HepG2 (cell line): ENCODE data around the gene C1orf141. TPM values are rescaled to one million over a fixed set of nuclear protein-coding genes. Genes with fewer than 3 reads are reported as not detected.
A peak's percentile ranks its signal among the peaks of the same experiment; 100 is the strongest.

Experiments used
- ATAC-seq: fragments of 200-7000 bp; cut with Tn5 transposase; 3 replicates; pipeline ENCODE4 v1.9.1; 2020; ENCODE audit warnings: mild to moderate bottlenecking, moderate library complexity
- BruUV-seq: library from RNA; stranded (reverse); fragments of 400-500 nt; replicated peaks from 2 replicates; lab custom pipeline; 2021; lab: Mats Ljungman, UMichigan
- CTCF ChIA-PET: fragments of 300-600 bp; formaldehyde crosslinking; extraction: SDS; loops from one replicate; lab custom pipeline; 2021; ENCODE audit warnings: low total read pairs, inconsistent platforms, low intra/inter-chr PET ratio; lab: Yijun Ruan, JAX
- POLR2A ChIA-PET: fragments of 350-600 bp; sonication (Branson Sonifier 250); formaldehyde crosslinking; loops from one replicate; lab custom pipeline; 2020; ENCODE audit warnings: antibody characterized with exemption, inconsistent platforms; lab: Yijun Ruan, JAX
- DNase-seq: peaks from one replicate; pipeline ENCODE4 v3.0.0-alpha.2; 2015; ENCODE audit warnings: low spot score
- FAIRE-seq: peaks from 3 replicates; lab custom pipeline; 2011; peaks lifted over from hg19 to GRCh38; lab: Jason Lieb, UNC
- H2AFZ ChIP-seq: one replicate; pipeline ENCODE4 v1.6.1; 2011; ENCODE audit warnings: low read length, inconsistent platforms
- H3K27ac ChIP-seq: fragments of 300-600 bp; 3 replicates; pipeline ENCODE4 v1.8.0; 2011; ENCODE audit warnings: mixed run types, mild to moderate bottlenecking, mixed read lengths, low read length, inconsistent platforms; ENCODE audit not compliant: insufficient read depth; ENCODE audit errors: extremely low read length
- H3K27me3 ChIP-seq, 2 experiments: fragments of 200-600 bp in 1 of 2; 2 replicates in 1 of 2; 3 replicates in 1 of 2; pipeline versions ENCODE4 v1.6.0 to v1.8.0; 2011; ENCODE audit warnings: low read length in 2 of 2, mild to moderate bottlenecking in 2 of 2, moderate library complexity in 2 of 2, inconsistent platforms in 1 of 2; ENCODE audit not compliant: insufficient read depth in 2 of 2, control insufficient read depth in 1 of 2
- H3K36me3 ChIP-seq, 2 experiments: fragments of 200-600 bp in 1 of 2; replicated peaks in 1 of 2; 2 replicates in 1 of 2; 3 replicates in 1 of 2; pipeline versions ENCODE4 v1.5.1 to v1.8.0; 2011; ENCODE audit warnings: low read length in 2 of 2, inconsistent platforms in 1 of 2; ENCODE audit not compliant: insufficient read depth in 2 of 2, control insufficient read depth in 1 of 2
- H3K4me1 ChIP-seq: 2 replicates; pipeline ENCODE4 v1.5.1; 2012; ENCODE audit warnings: low read length, inconsistent platforms; ENCODE audit not compliant: insufficient read depth
- H3K4me2 ChIP-seq: 2 replicates; pipeline ENCODE4 v1.6.0; 2011; ENCODE audit warnings: low read depth, low read length, inconsistent platforms
- H3K4me3 ChIP-seq, 3 experiments: fragments of 200-600 bp in 1 of 3; sonication (generic), shearing (Covaris generic) in 1 of 3; replicated peaks in 1 of 3; 2 replicates each; pipeline ENCODE4 v1.5.1; 2011 to 2016; ENCODE audit warnings: low read length in 3 of 3, inconsistent platforms in 2 of 3, low read depth in 2 of 3, mild to moderate bottlenecking in 2 of 3, control low read depth in 1 of 3, mixed read lengths in 1 of 3; ENCODE audit not compliant: insufficient read depth in 1 of 3
- H3K79me2 ChIP-seq: one replicate; pipeline ENCODE4 v1.6.1; 2011; ENCODE audit warnings: low read length, inconsistent platforms; ENCODE audit not compliant: insufficient read depth
- H3K9ac ChIP-seq: 2 replicates; pipeline ENCODE4 v1.6.0; 2011; ENCODE audit warnings: mild to moderate bottlenecking, low read depth, low read length, inconsistent platforms; ENCODE audit not compliant: insufficient read depth
- H3K9me3 ChIP-seq: 2 replicates; pipeline ENCODE4 v1.5.1; 2012; ENCODE audit warnings: mild to moderate bottlenecking, low read length
- H4K20me1 ChIP-seq: 2 replicates; pipeline ENCODE4 v1.6.0; 2011; ENCODE audit warnings: inconsistent platforms, mild to moderate bottlenecking, low read length, moderate library complexity; ENCODE audit not compliant: insufficient read depth
- ARNT2 ChIP-seq: sonication (generic); formaldehyde crosslinking; IDR thresholded peaks from 2 replicates; pipeline ENCODE4 v1.8.0; 2022; ENCODE audit warnings: mild to moderate bottlenecking, low read depth, missing genetic modification reagents, moderate library complexity
- E2F1 ChIP-seq: sonication (generic); formaldehyde crosslinking; IDR thresholded peaks from 2 replicates; pipeline ENCODE4 v1.5.0; 2020; ENCODE audit warnings: missing genetic modification reagents
- IRX3 ChIP-seq: sonication (generic); formaldehyde crosslinking; IDR thresholded peaks from 2 replicates; pipeline ENCODE4 v1.8.1; 2023; ENCODE audit warnings: mild to moderate bottlenecking, low read depth, missing genetic modification reagents, borderline replicate concordance
- KDM5B ChIP-seq: sonication (generic); formaldehyde crosslinking; IDR thresholded peaks from 2 replicates; pipeline ENCODE4 v1.4.0; 2020; ENCODE audit warnings: missing genetic modification reagents, mild to moderate bottlenecking, borderline replicate concordance
- KLF15 ChIP-seq: sonication (generic); formaldehyde crosslinking; IDR thresholded peaks from 2 replicates; pipeline ENCODE4 v1.8.1; 2023; ENCODE audit warnings: borderline replicate concordance, mild to moderate bottlenecking, inconsistent platforms, missing genetic modification reagents, mixed read lengths
- KMT2A ChIP-seq: sonication (generic); formaldehyde crosslinking; IDR thresholded peaks from 2 replicates; pipeline ENCODE4 v1.4.0; 2020; ENCODE audit warnings: missing genetic modification reagents
- NAIF1 ChIP-seq: sonication (generic); formaldehyde crosslinking; IDR thresholded peaks from 2 replicates; pipeline ENCODE4 v1.5.0; 2020; ENCODE audit warnings: mild to moderate bottlenecking, missing genetic modification reagents, borderline replicate concordance
- SIN3A ChIP-seq: IDR thresholded peaks from 2 replicates; pipeline ENCODE4 v1.6.1; 2011; ENCODE audit warnings: low read depth, mild to moderate bottlenecking, control low read depth, low read length, borderline replicate concordance
- SKI ChIP-seq: fragments of 450-650 bp; IDR thresholded peaks from one replicate; pipeline ENCODE4 v1.6.1; 2018; ENCODE audit warnings: mild to moderate bottlenecking; ENCODE audit not compliant: partially characterized antibody
- TFDP1 ChIP-seq: IDR thresholded peaks from 2 replicates; pipeline ENCODE4 v1.6.1; 2016; ENCODE audit warnings: missing compliant biosample characterization, missing genetic modification reagents, borderline replicate concordance
- ZBED4 ChIP-seq: sonication (generic); formaldehyde crosslinking; IDR thresholded peaks from 2 replicates; pipeline ENCODE4 v1.4.0; 2020; ENCODE audit warnings: missing genetic modification reagents, borderline replicate concordance
- ZFP82 ChIP-seq: sonication (generic); formaldehyde crosslinking; IDR thresholded peaks from 2 replicates; pipeline ENCODE4 v1.5.1; 2020; ENCODE audit warnings: mild to moderate bottlenecking, missing genetic modification reagents, borderline replicate concordance
- ZMYM4 ChIP-seq: sonication (generic); formaldehyde crosslinking; IDR thresholded peaks from 2 replicates; pipeline ENCODE4 v1.8.1; 2023; ENCODE audit warnings: mild to moderate bottlenecking, missing genetic modification reagents
- ZNF263 ChIP-seq: sonication (generic); formaldehyde crosslinking; IDR thresholded peaks from 2 replicates; pipeline ENCODE4 v1.4.0; 2020; ENCODE audit warnings: missing genetic modification reagents
- ZNF782 ChIP-seq: sonication (generic); formaldehyde crosslinking; IDR thresholded peaks from 2 replicates; pipeline ENCODE4 v1.4.0; 2020; ENCODE audit warnings: missing genetic modification reagents, mild to moderate bottlenecking, borderline replicate concordance
- ZSCAN20 ChIP-seq: sonication (generic); formaldehyde crosslinking; IDR thresholded peaks from 2 replicates; pipeline ENCODE4 v1.4.0; 2020; ENCODE audit warnings: missing genetic modification reagents, mild to moderate bottlenecking, borderline replicate concordance
- ZSCAN21 ChIP-seq: sonication (generic); formaldehyde crosslinking; IDR thresholded peaks from 2 replicates; pipeline ENCODE4 v1.8.0; 2022; ENCODE audit warnings: mild to moderate bottlenecking, missing genetic modification reagents, moderate library complexity, borderline replicate concordance
- WGBS: methylation state at CpG from one replicate; pipeline ENCODE4 v1.1.6; 2017; ENCODE audit warnings: low lambda C conversion rate; 5-methylcytosine and 5-hydroxymethylcytosine counted together
- in situ Hi-C: cut with HindIII; loops from 2 replicates; pipeline ENCODE4 v1.10.0; 2017; ENCODE audit warnings: low pct_unique_long_range_greater_than_20kb; ENCODE audit not compliant: extremely low pct_ligation_motif_present
- intact Hi-C: fragments of 100-400 bp; cut with micrococcal nuclease; formaldehyde crosslinking; loops from one replicate; pipeline ENCODE4 v1.10.0; 2022; ENCODE audit not compliant: unreplicated experiment
- polyA plus RNA-seq, 8 experiments: library from polyadenylated mRNA; depleted of rRNA in 3 of 8; stranded (reverse) in 7 of 8; unstranded in 1 of 8; fragments of >200 nt; fragmentation: Illumina TruSeq in 4 of 8; extraction: Trizol in 4 of 8; gene quantifications; 2 replicates each; pipeline versions ENCODE4 v1.2.1 to v1.2.3, GENCODE V29; 2011 to 2016; ENCODE audit warnings: low read depth in 4 of 8, missing spikeins in 1 of 8, mixed read lengths in 1 of 8; ENCODE audit not compliant: insufficient read depth in 1 of 8
- total RNA-seq, 5 experiments: library from RNA; depleted of rRNA; stranded (reverse); fragments of >200 nt; fragmentation: Illumina TruSeq; extraction: Trizol; gene quantifications; 2 replicates each; pipeline ENCODE4 v1.2.3, GENCODE V29; 2016; ENCODE audit warnings: low read depth in 1 of 5

C1orf141 gene
- total and polyA plus RNA-seq, 2 of the 13 experiments (the other 11 are each of a cell fraction or from before 2014, with no cell fraction given): not detected

- H2AFZ ChIP-seq: no peak overlapping the region
- no peak for FAIRE-seq
- DNase-seq: peak; percentile 54
- peak overlapping the region; percentile 96 for H3K9ac ChIP-seq
- WGBS: 0% methylated on average over 6 of the region's 34 CpGs
- H3K4me3 ChIP-seq: peak overlapping the region; percentile 85 to 96 (median 88)
- no TSS peak for BruUV-seq
- ChIA-PET CTCF (no interaction called here), POLR2A (interaction anchor here (1.4 to 1.9 kb wide), 2 partner anchors 128 to 379 kb away, joined by 5 to 20 read pairs; partner anchors contain the start of genes DNAI4 and MIER1)
- H3K9me3 ChIP-seq: no peaks in the 10 kb centered on the region
- peaks cover 0 to 12% of the 10 kb centered on the region in 2 experiments; a peak in 3 of 5 replicates for H3K36me3 ChIP-seq
- H4K20me1 ChIP-seq: peaks cover 3% of the 10 kb centered on the region; the same call in 1 of the 2 replicates
- in situ Hi-C loops: loop anchor here (5.0 kb wide), 1 partner anchor 126 kb away; no protein-coding TSS in a partner anchor
- H3K27ac ChIP-seq: peak overlapping the region; percentile 98
- H3K4me1 ChIP-seq: peaks cover 35% of the 10 kb centered on the region
- intact Hi-C loops: loop anchor here (2.0 kb wide), 1 partner anchor 123 kb away; no protein-coding TSS in a partner anchor
- no peaks in the 10 kb centered on the region; a peak in 1 of 5 replicates for H3K27me3 ChIP-seq
- peaks cover 32% of the 10 kb centered on the region for H3K79me2 ChIP-seq
- H3K4me2 ChIP-seq: peak overlapping the region; percentile 92
- peak; percentile 88 for ATAC-seq
- TF ChIP-seq ZFP82: peak; percentile 10; the same call in 1 of the 2 replicates
- 0 out of 2 replicates have a peak, but pooled peaks have one; percentile 6 for TF ChIP-seq ZBED4
- peak; percentile 16; the same call in 1 of the 2 replicates for TF ChIP-seq ZSCAN20 (CRISPR knock-in tag)
- TF ChIP-seq KLF15 (CRISPR knock-in tag): peak; percentile 11; the same call in 1 of the 2 replicates
- 0 out of 2 replicates have a peak, but pooled peaks have one; percentile 2 for TF ChIP-seq ZMYM4
- peak; percentile 42; the same call in 1 of the 2 replicates for TF ChIP-seq KMT2A
- TF ChIP-seq IRX3 (CRISPR knock-in tag): no peak
- peak; percentile 5; the same call in 1 of the 2 replicates for TF ChIP-seq ARNT2 (CRISPR knock-in tag)
- TF ChIP-seq ZSCAN21 (CRISPR knock-in tag): peak; percentile 78
- no peak for TF ChIP-seq NAIF1
- no peak for TF ChIP-seq KDM5B (CRISPR knock-in tag)
- no peak for TF ChIP-seq ZNF782 (CRISPR knock-in tag)
- peak; percentile 44 for TF ChIP-seq SKI
- peak; percentile 33; the same call in 1 of the 2 replicates for TF ChIP-seq TFDP1 (CRISPR knock-in tag)
- 0 out of 2 replicates have a peak, but pooled peaks have one; percentile 20 for TF ChIP-seq ZNF263 (CRISPR knock-in tag)
- 0 out of 2 replicates have a peak, but pooled peaks have one; percentile 20 for TF ChIP-seq SIN3A
- no peak for TF ChIP-seq E2F1 (CRISPR knock-in tag)
These were observed 81.3 kb downstream of the C1orf141 start for GRCh38 chr1:67053535-67053784.
